ENCODE results near the gene CDH12. TPM values are rescaled to one million over a fixed set of nuclear protein-coding genes. Genes with fewer than 3 reads are reported as not detected.

Gene CDH12
- total and polyA plus RNA-seq, 10 of the 15 experiments (the other 5 are each of a cell fraction or from before 2014, with no cell fraction given), result 0.03 to 0.16 TPM; not detected in 8

GRCh38 chr5:21862986-21863385 lies 990.2 kb downstream of the CDH12 start:
- Histone ChIP-seq H4K20me1 (ENCODE audit: control insufficient read depth, insufficient read depth) (no peaks in the 10 kb centered on the region), H2AFZ (ENCODE audit: control insufficient read depth, low read depth, low read length) (no peak overlapping the region), H3K79me2 (ENCODE audit: control insufficient read depth, insufficient read depth, low read length) (no peaks in the 10 kb centered on the region), H3K36me3 (ENCODE audit: control insufficient read depth in 2 of 2, insufficient read depth in 2 of 2, low read length in 1 of 2) (no peaks in the 10 kb centered on the region), H3K4me3 (no peak overlapping the region), H3K4me2 (ENCODE audit: control insufficient read depth, insufficient read depth) (no peak overlapping the region), H3K4me1 (ENCODE audit: control insufficient read depth, insufficient read depth, low read length) (no peaks in the 10 kb centered on the region), H3K27ac (ENCODE audit: control insufficient read depth, insufficient read depth) (no peak overlapping the region), H3K27me3 (replicated peaks in 1 of 2; ENCODE audit: control insufficient read depth in 2 of 2, insufficient read depth in 2 of 2, low read length in 1 of 2) (no peaks in the 10 kb centered on the region), H3K9me3 (replicated peaks; ENCODE audit: control insufficient read depth, insufficient read depth, low read length) (no peaks in the 10 kb centered on the region), H3K9ac (ENCODE audit: control insufficient read depth, insufficient read depth, low read length) (no peak overlapping the region)
- SMC1A ChIA-PET (ENCODE audit: uncharacterized antibody, unreplicated experiment), result no interaction called here
- 0% methylated on average over 3 of the region's 3 CpGs for WGBS (ENCODE audit: insufficient coverage, insufficient replicate concordance, low lambda C conversion rate, missing lambda C conversion rate)
- no peak for ATAC-seq
- no TSS peak for BruUV-seq (replicated peaks)
- DNase-seq (ENCODE audit: low read depth, low spot score), result no peak
- RAD21 ChIA-PET (ENCODE audit: unreplicated experiment), result no interaction called here
- POLR2A ChIA-PET, result no interaction called here
- CTCF ChIA-PET, result no interaction called here
- in situ Hi-C loops (cut with MboI) (no loop called here), intact Hi-C loops (cut with micrococcal nuclease; ENCODE audit: unreplicated experiment) (no loop called here)
- FAIRE-seq, result no peak
- TF ChIP-seq EED (IDR thresholded peaks at IDR 0.05; ENCODE audit: low read depth) (no peak), CBFB (IDR thresholded peaks at IDR 0.05; ENCODE audit: low read depth) (no peak), EP300 (IDR thresholded peaks at IDR 0.05; ENCODE audit: borderline replicate concordance in 1 of 2, control insufficient read depth in 1 of 2, low read depth in 2 of 2, low read length in 2 of 2) (no peak), POLR2AphosphoS2 (IDR thresholded peaks at IDR 0.05; ENCODE audit: low read depth, low read length) (no peak), LARP7 (IDR thresholded peaks at IDR 0.05) (no peak), YY1 (IDR thresholded peaks at IDR 0.05; ENCODE audit: low read depth, low read length) (no peak), TCF7 (IDR thresholded peaks at IDR 0.05; ENCODE audit: borderline replicate concordance) (no peak), SMARCA5 (IDR thresholded peaks at IDR 0.05) (no peak), ATF7 (IDR thresholded peaks at IDR 0.05; ENCODE audit: low read depth) (no peak), ZBTB11 (CRISPR knock-in tag; IDR thresholded peaks at IDR 0.05) (no peak), SMAD5 (IDR thresholded peaks at IDR 0.05; ENCODE audit: low read depth) (no peak), POLR2AphosphoS5 (IDR thresholded peaks at IDR 0.05; ENCODE audit: low read length) (no peak), CBX3 (IDR thresholded peaks at IDR 0.05; ENCODE audit: borderline replicate concordance, low read depth) (no peak), SKIL (IDR thresholded peaks at IDR 0.05; ENCODE audit: low read depth, poor library complexity, severe bottlenecking) (no peak), SIN3A (IDR thresholded peaks at IDR 0.05; ENCODE audit: low read depth, low read length) (no peak), MAX (IDR thresholded peaks at IDR 0.05; ENCODE audit: low read depth, low read length) (no peak)
- TF ChIP-seq, protein P1, sequence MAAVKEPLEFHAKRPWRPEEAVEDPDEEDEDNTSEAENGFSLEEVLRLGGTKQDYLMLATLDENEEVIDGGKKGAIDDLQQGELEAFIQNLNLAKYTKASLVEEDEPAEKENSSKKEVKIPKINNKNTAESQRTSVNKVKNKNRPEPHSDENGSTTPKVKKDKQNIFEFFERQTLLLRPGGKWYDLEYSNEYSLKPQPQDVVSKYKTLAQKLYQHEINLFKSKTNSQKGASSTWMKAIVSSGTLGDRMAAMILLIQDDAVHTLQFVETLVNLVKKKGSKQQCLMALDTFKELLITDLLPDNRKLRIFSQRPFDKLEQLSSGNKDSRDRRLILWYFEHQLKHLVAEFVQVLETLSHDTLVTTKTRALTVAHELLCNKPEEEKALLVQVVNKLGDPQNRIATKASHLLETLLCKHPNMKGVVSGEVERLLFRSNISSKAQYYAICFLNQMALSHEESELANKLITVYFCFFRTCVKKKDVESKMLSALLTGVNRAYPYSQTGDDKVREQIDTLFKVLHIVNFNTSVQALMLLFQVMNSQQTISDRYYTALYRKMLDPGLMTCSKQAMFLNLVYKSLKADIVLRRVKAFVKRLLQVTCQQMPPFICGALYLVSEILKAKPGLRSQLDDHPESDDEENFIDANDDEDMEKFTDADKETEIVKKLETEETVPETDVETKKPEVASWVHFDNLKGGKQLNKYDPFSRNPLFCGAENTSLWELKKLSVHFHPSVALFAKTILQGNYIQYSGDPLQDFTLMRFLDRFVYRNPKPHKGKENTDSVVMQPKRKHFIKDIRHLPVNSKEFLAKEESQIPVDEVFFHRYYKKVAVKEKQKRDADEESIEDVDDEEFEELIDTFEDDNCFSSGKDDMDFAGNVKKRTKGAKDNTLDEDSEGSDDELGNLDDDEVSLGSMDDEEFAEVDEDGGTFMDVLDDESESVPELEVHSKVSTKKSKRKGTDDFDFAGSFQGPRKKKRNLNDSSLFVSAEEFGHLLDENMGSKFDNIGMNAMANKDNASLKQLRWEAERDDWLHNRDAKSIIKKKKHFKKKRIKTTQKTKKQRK (IDR thresholded peaks at IDR 0.05; ENCODE audit: low read depth, low read length), result no peak

Data from GM12878 (cell line).